ENCODE results near the gene RTN1.

Gene RTN1

GRCh38 chr14:59849411-59850130 lies 21.0 kb downstream of the RTN1 start:
- H3K4me3 ChIP-seq (ENCODE audit: low read depth, low read length) = no peak overlapping the region
- TF ChIP-seq, protein P1, sequence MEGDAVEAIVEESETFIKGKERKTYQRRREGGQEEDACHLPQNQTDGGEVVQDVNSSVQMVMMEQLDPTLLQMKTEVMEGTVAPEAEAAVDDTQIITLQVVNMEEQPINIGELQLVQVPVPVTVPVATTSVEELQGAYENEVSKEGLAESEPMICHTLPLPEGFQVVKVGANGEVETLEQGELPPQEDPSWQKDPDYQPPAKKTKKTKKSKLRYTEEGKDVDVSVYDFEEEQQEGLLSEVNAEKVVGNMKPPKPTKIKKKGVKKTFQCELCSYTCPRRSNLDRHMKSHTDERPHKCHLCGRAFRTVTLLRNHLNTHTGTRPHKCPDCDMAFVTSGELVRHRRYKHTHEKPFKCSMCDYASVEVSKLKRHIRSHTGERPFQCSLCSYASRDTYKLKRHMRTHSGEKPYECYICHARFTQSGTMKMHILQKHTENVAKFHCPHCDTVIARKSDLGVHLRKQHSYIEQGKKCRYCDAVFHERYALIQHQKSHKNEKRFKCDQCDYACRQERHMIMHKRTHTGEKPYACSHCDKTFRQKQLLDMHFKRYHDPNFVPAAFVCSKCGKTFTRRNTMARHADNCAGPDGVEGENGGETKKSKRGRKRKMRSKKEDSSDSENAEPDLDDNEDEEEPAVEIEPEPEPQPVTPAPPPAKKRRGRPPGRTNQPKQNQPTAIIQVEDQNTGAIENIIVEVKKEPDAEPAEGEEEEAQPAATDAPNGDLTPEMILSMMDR (IDR thresholded peaks at IDR 0.05; ENCODE audit: borderline replicate concordance, insufficient read depth, low read depth, low read length) = no peak

DNA sequence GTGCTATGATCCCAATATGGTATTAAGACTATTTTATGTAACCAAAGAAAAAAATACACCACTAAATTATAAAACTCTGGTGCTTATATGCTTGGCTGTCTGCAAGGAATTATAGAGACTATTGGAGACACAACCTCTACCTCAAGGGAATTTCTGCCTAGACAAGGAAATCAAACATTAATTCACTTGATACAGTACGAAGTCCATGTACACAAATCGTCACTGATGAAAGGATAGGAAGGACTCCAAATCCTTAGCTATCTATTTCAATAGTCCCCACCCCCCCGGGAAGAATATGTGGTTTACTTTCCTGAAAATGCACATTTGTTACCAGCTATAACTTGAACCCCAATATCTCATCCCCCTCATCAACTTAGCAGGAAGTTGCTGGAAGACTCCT lies 21.9 kb downstream of the RTN1 start:
- TF ChIP-seq, protein P1 (IDR thresholded peaks at IDR 0.05; ENCODE audit: borderline replicate concordance, insufficient read depth, low read depth, low read length) = no peak

DNA sequence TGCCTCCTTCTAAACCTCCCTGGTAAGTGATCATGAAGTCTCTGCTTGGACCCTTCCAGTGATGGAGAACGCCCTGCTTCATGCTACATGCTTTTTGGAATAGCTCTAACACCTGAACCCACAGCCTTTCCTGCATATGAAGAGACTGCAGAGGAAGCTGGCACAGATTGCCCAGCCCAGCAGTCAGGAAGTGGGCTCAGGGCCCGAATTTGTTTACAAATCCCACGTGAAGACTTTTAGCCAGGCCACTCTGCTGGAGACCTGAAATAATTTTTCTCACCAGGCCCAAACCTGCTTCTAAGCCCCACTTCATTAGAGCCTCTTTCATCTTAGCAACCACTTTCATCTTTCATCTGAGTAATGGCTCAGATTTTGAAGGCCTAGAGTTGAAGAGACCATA lies 22.9 kb downstream of the RTN1 start:
- H3K4me3 ChIP-seq (ENCODE audit: low read depth, low read length) = no peak overlapping the region
- TF ChIP-seq, protein P1 (IDR thresholded peaks at IDR 0.05; ENCODE audit: borderline replicate concordance, insufficient read depth, low read depth, low read length) = no peak

More for the DNA sequence above, 21.9 kb downstream of the RTN1 start:
- no peak overlapping the region for H3K4me3 ChIP-seq (ENCODE audit: low read depth, low read length)

DNA sequence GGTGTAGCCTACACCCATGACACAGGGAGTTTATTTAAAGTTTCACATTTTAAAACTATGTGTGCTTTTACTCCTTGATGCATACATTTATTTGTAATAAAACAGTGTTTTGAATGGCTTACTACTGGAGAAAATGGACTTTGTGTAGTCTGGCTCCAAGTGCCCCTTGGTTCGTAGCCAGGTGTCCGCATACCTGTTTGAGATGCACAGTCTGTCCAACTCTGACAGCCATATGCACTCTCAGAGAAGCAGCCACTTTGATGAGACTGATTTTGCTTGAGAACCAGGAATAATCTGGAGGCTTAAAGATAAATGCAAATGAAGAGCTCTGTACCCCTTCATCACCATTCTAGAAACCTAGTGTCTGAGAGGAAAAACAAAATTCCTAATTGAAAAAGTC lies 24.0 kb downstream of the RTN1 start:
- TF ChIP-seq, protein P1 (IDR thresholded peaks at IDR 0.05; ENCODE audit: borderline replicate concordance, insufficient read depth, low read depth, low read length) = no peak
- no peak overlapping the region for H3K4me3 ChIP-seq (ENCODE audit: low read depth, low read length)

DNA sequence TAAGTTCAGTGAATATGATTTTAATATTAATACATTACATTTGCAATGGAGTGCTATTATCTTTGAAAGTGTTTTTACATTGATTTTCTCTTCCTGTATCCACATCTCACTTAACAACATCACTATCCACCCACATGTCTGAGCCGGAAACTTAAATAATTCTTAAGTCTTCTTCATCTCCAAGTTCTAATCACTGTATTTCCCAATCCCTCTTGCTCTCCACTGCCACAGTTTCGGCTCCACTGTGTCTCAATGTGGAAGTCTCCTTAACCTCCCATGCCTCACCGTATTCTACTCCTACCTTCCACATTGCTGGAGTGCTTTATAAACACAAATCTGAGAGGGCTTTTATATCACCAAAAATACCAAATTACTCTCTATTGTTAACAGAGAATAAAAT lies 25.3 kb downstream of the RTN1 start:
- TF ChIP-seq, protein P1 (IDR thresholded peaks at IDR 0.05; ENCODE audit: borderline replicate concordance, insufficient read depth, low read depth, low read length) = no peak
- H3K4me3 ChIP-seq (ENCODE audit: low read depth, low read length) = no peak overlapping the region

DNA sequence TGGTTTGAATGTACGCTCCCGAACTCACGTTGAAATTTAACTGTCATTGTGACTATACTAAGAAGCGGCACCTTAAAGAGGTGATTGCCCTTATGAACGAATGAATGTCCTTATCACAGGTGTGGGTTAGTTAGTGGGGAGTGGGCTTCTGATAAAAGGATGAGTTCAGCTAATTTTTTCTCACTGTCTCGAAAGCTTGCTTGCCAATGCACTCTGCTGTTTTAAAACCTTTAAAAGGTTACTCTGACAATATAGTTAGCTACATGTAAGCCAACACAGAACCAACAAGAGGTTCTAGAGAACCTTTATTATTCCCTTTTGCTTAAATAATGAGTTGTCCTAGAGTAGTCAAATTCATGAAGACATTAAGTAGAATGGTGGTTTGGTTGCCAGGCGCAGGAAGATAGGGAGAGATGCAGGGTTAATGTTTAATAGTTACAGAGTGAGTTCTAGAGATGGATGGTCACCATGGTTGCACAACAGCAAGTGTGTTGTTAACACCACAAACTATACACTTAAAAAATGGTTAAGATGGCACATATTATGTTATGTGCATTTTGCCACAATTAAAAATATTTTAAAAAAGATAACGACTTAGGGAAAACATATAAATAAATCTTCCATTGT lies 26.3 kb downstream of the RTN1 start:
- TF ChIP-seq, protein P1 (IDR thresholded peaks at IDR 0.05; ENCODE audit: borderline replicate concordance, insufficient read depth, low read depth, low read length) = no peak
- no peak overlapping the region for H3K4me3 ChIP-seq (ENCODE audit: low read depth, low read length)

DNA sequence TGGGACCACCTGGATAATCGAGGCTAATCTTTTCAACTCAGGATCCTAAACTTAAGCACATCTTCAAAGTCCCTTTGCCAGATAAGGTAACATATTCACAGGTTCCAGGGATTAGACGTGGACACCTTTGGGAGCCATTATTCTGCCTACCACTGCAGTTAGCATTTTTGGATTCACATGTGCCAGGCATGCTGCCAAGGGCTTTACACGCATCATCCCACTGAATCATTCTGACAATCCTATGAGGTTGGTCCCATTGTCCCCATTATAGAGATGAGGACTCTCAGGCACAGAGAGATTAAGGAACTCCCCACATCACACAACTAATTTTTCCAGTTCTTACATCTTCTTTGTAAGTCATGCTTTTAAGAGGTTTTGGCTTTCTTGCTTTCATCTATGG lies 34.5 kb downstream of the RTN1 start:
- TF ChIP-seq, protein P1 (IDR thresholded peaks at IDR 0.05; ENCODE audit: borderline replicate concordance, insufficient read depth, low read depth, low read length) = no peak
- H3K4me3 ChIP-seq (ENCODE audit: low read depth, low read length) = no peak overlapping the region
